Astrocyte (in vitro differentiated cells and primary cell): Measurements from ENCODE around the gene VRTN. TPM values are rescaled to one million over a fixed set of nuclear protein-coding genes. Genes with fewer than 3 reads are reported as not detected.

Source experiments
- DNase-seq: peaks from one replicate; pipeline ENCODE4 v3.0.0-alpha.2; 2010; ENCODE audit warnings: low read depth
- FAIRE-seq: peaks from 2 replicates; lab custom pipeline; 2011; peaks lifted over from hg19 to GRCh38; lab: Jason Lieb, UNC
- H2AFZ ChIP-seq: 2 replicates; pipeline ENCODE4 v1.6.0; 2012; ENCODE audit warnings: low read depth, low read length, inconsistent platforms
- H3K27ac ChIP-seq: 2 replicates; pipeline ENCODE4 v1.5.1; 2011; ENCODE audit warnings: low read depth, low read length, inconsistent platforms
- H3K27me3 ChIP-seq: 2 replicates; pipeline ENCODE4 v1.6.0; 2011; ENCODE audit warnings: low read length, inconsistent platforms; ENCODE audit not compliant: insufficient read depth
- H3K36me3 ChIP-seq: 2 replicates; pipeline ENCODE4 v1.5.1; 2011; ENCODE audit warnings: low read length, inconsistent platforms; ENCODE audit not compliant: insufficient read depth
- H3K4me1 ChIP-seq: 2 replicates; pipeline ENCODE4 v1.5.1; 2011; ENCODE audit warnings: low read length, inconsistent platforms; ENCODE audit not compliant: insufficient read depth
- H3K4me2 ChIP-seq: 2 replicates; pipeline ENCODE4 v1.6.0; 2012; ENCODE audit warnings: low read length, inconsistent platforms
- H3K4me3 ChIP-seq: 2 replicates; pipeline ENCODE4 v1.5.1; 2011; ENCODE audit warnings: low read depth, mild to moderate bottlenecking, low read length, inconsistent platforms; ENCODE audit not compliant: insufficient read depth
- H3K79me2 ChIP-seq: 2 replicates; pipeline ENCODE4 v1.6.0; 2012; ENCODE audit warnings: mild to moderate bottlenecking, low read length, inconsistent platforms; ENCODE audit not compliant: insufficient read depth
- H3K9ac ChIP-seq: 2 replicates; pipeline ENCODE4 v1.6.0; 2012; ENCODE audit warnings: mild to moderate bottlenecking, low read length, inconsistent platforms
- H3K9me3 ChIP-seq: 2 replicates; pipeline ENCODE4 v1.5.1; 2012; ENCODE audit warnings: low read depth, mild to moderate bottlenecking, low read length, inconsistent platforms; ENCODE audit not compliant: insufficient read depth
- H4K20me1 ChIP-seq: 2 replicates; pipeline ENCODE4 v1.6.0; 2012; ENCODE audit warnings: low read length, inconsistent platforms; ENCODE audit not compliant: insufficient read depth
- H3K27ac Mint-ChIP-seq: one replicate; pipeline ENCODE4 v1.8.0; 2021; ENCODE audit warnings: mild to moderate bottlenecking, mixed read lengths; ENCODE audit not compliant: unreplicated experiment
- H3K27me3 Mint-ChIP-seq: one replicate; pipeline ENCODE4 v1.8.0; 2021; ENCODE audit warnings: low read depth, mixed read lengths; ENCODE audit not compliant: unreplicated experiment
- H3K36me3 Mint-ChIP-seq: one replicate; pipeline ENCODE4 v1.8.0; 2021; ENCODE audit warnings: low read depth, mixed read lengths; ENCODE audit not compliant: unreplicated experiment
- H3K4me1 Mint-ChIP-seq: one replicate; pipeline ENCODE4 v1.8.0; 2021; ENCODE audit warnings: low read depth, mixed read lengths; ENCODE audit not compliant: unreplicated experiment
- H3K4me3 Mint-ChIP-seq: one replicate; pipeline ENCODE4 v1.8.0; 2021; ENCODE audit warnings: mild to moderate bottlenecking, moderate library complexity, mixed read lengths; ENCODE audit not compliant: unreplicated experiment
- H3K9me3 Mint-ChIP-seq: one replicate; pipeline ENCODE4 v1.8.0; 2021; ENCODE audit warnings: mild to moderate bottlenecking, mixed read lengths; ENCODE audit not compliant: unreplicated experiment
- CTCF ChIP-seq: IDR thresholded peaks from 2 replicates; pipeline ENCODE4 v1.5.1; 2011; ENCODE audit warnings: low read depth, mild to moderate bottlenecking, inconsistent platforms, low read length, moderate library complexity; ENCODE audit not compliant: insufficient read depth
- EZH2 ChIP-seq: IDR thresholded peaks from 2 replicates; pipeline ENCODE4 v1.6.1; 2012; ENCODE audit warnings: mild to moderate bottlenecking, low read length, inconsistent platforms; ENCODE audit not compliant: insufficient read depth
- total RNA-seq: library from RNA; stranded (reverse); gene quantifications from 2 replicates; pipeline ENCODE4 v1.2.1, GENCODE V29; 2021

Gene VRTN
- total RNA-seq, 1 donor from 2014 or later, result 0.16 TPM

GRCh38 chr14:74358176-74358829, 10.0 kb downstream of the VRTN start:
- no peak overlapping the region for H2AFZ ChIP-seq
- peaks cover 6% of the 10 kb centered on the region for H3K27me3 ChIP-seq
- no peak overlapping the region for H3K4me3 ChIP-seq
- H4K20me1 ChIP-seq, result no peaks in the 10 kb centered on the region
- Mint-ChIP-seq H3K9me3 (peaks cover 1% of the 10 kb centered on the region), H3K27ac (no peak overlapping the region), H3K4me1 (peaks cover 2% of the 10 kb centered on the region), H3K4me3 (no peak overlapping the region), H3K36me3 (no peaks in the 10 kb centered on the region), H3K27me3 (peaks cover 27% of the 10 kb centered on the region)
- no peaks in the 10 kb centered on the region for H3K79me2 ChIP-seq
- no peaks in the 10 kb centered on the region for H3K9me3 ChIP-seq
- no peak overlapping the region for H3K9ac ChIP-seq
- no peak for DNase-seq
- H3K36me3 ChIP-seq, result no peaks in the 10 kb centered on the region
- no peak for TF ChIP-seq CTCF
- no peak for TF ChIP-seq EZH2
- FAIRE-seq, result no peak
- H3K27ac ChIP-seq, result no peak overlapping the region
- H3K4me1 ChIP-seq, result peaks cover 4% of the 10 kb centered on the region
- no peak overlapping the region for H3K4me2 ChIP-seq

DNA sequence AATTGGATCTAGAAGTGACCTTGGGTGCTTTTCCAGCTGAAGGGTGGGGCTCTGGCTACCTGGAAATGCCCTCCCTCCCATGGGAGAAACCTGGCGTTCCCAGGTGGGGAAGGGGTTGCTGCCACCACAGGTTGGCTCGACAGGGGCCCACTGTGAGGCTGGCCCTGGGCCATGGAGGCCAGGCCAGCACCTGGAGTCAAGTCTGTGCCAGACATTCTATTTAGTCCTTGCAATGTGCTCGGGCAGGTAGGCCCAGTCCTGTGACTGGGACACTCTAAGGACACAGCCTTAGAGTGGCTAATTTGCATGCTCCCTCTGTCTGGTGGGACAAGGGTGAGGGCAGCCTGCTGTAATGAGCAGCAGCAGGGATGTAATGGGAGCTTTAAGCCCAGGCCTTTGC, 11.9 kb downstream of the VRTN start:
- no peak overlapping the region for H3K27ac ChIP-seq
- H3K4me1 Mint-ChIP-seq, result peaks cover 2% of the 10 kb centered on the region
- no peak overlapping the region for H3K4me3 ChIP-seq
- no peaks in the 10 kb centered on the region for H3K36me3 ChIP-seq
- TF ChIP-seq CTCF, result no peak
- TF ChIP-seq EZH2, result no peak
- H3K9me3 Mint-ChIP-seq, result peaks cover 1% of the 10 kb centered on the region
- FAIRE-seq, result no peak
- no peaks in the 10 kb centered on the region for H3K79me2 ChIP-seq
- no peak overlapping the region for H3K9ac ChIP-seq
- no peaks in the 10 kb centered on the region for H3K9me3 ChIP-seq
- H3K27ac Mint-ChIP-seq, result no peak overlapping the region
- no peak for DNase-seq
- H3K27me3 Mint-ChIP-seq, result peaks cover 27% of the 10 kb centered on the region
- H3K4me2 ChIP-seq, result no peak overlapping the region
- peaks cover 4% of the 10 kb centered on the region for H3K4me1 ChIP-seq
- no peaks in the 10 kb centered on the region for H3K36me3 Mint-ChIP-seq
- H3K4me3 Mint-ChIP-seq, result no peak overlapping the region
- H3K27me3 ChIP-seq, result peaks cover 11% of the 10 kb centered on the region
- H2AFZ ChIP-seq, result no peak overlapping the region
- H4K20me1 ChIP-seq, result no peaks in the 10 kb centered on the region

- Histone ChIP-seq H3K9ac (no peak overlapping the region), H3K4me3 (no peak overlapping the region), H3K4me2 (peak overlapping the region; percentile 45), H3K27me3 (peaks cover 11% of the 10 kb centered on the region), H4K20me1 (no peaks in the 10 kb centered on the region), H3K79me2 (no peaks in the 10 kb centered on the region), H3K27ac (no peak overlapping the region), H3K9me3 (no peaks in the 10 kb centered on the region), H2AFZ (peak overlapping the region; percentile 34), H3K4me1 (peaks cover 4% of the 10 kb centered on the region), H3K36me3 (no peaks in the 10 kb centered on the region)
- no peak for TF ChIP-seq EZH2
- peak; percentile 98 for TF ChIP-seq CTCF
- no peaks in the 10 kb centered on the region for H3K36me3 Mint-ChIP-seq
- no peaks in the 10 kb centered on the region for H3K9me3 Mint-ChIP-seq
- peak; percentile 26 for DNase-seq
- no peak for FAIRE-seq
- H3K27ac Mint-ChIP-seq, result no peak overlapping the region
- H3K4me1 Mint-ChIP-seq, result peaks cover 2% of the 10 kb centered on the region
- H3K4me3 Mint-ChIP-seq, result no peak overlapping the region
- peaks cover 17% of the 10 kb centered on the region for H3K27me3 Mint-ChIP-seq
Observed at GRCh38 chr14:74362361-74362915, 14.2 kb downstream of the VRTN start.
